ENCODE measurements around the gene NFYC. TPM values are rescaled to one million over a fixed set of nuclear protein-coding genes. Genes with fewer than 3 reads are reported as not detected.

NFYC gene
- total and polyA plus RNA-seq, 2 experiments from 2014 or later, result 23.7 to 28.3 TPM

- Histone ChIP-seq H3K36me3 (ENCODE audit: low read depth) (no peaks in the 10 kb centered on the region), H4K20me1 (ENCODE audit: insufficient read depth) (no peaks in the 10 kb centered on the region), H3K9ac (peak overlapping the region; percentile 38; the same call in 1 of the 2 replicates), H3K4me2 (ENCODE audit: unreplicated experiment) (peak overlapping the region; percentile 55), H3K79me2 (ENCODE audit: insufficient read depth) (no peaks in the 10 kb centered on the region), H2AFZ (peak overlapping the region; percentile 75), H3K4me1 (ENCODE audit: insufficient read depth) (no peaks in the 10 kb centered on the region), H3K4me3 (peak overlapping the region; percentile 63), H3K27me3 (replicated peaks; ENCODE audit: insufficient read depth) (peaks cover 16% of the 10 kb centered on the region), H3K27ac (no peak overlapping the region), H3K9me2 (ENCODE audit: insufficient read depth) (no peaks in the 10 kb centered on the region), H3K9me3 (ENCODE audit: low read depth) (no peaks in the 10 kb centered on the region), H3F3A (ENCODE audit: insufficient read depth) (no peaks in the 10 kb centered on the region)
- 3% methylated on average over 28 to 58 of the region's 59 CpGs for WGBS, 2 experiments (ENCODE audit: low coverage in 1 of 2, low lambda C conversion rate in 2 of 2, missing lambda C conversion rate in 2 of 2)
- DNase-seq, result peak; percentile 59
- in situ Hi-C loops (cut with MboI), result no loop called here
- TF ChIP-seq EZH2 (IDR thresholded peaks at IDR 0.05; ENCODE audit: insufficient read depth, poor library complexity, severe bottlenecking), result no peak
Observed at GRCh38 chr1:40818264-40818961, 126.9 kb downstream of the NFYC start.

GRCh38 chr1:40819101-40819500 is 127.6 kb downstream of the NFYC start:
- Histone ChIP-seq H3K9ac (no peak overlapping the region), H3K4me1 (ENCODE audit: insufficient read depth) (no peaks in the 10 kb centered on the region), H3K9me2 (ENCODE audit: insufficient read depth) (no peaks in the 10 kb centered on the region), H3K9me3 (ENCODE audit: low read depth) (no peaks in the 10 kb centered on the region), H3F3A (ENCODE audit: insufficient read depth) (no peaks in the 10 kb centered on the region), H3K27me3 (replicated peaks; ENCODE audit: insufficient read depth) (peaks cover 16% of the 10 kb centered on the region), H3K36me3 (ENCODE audit: low read depth) (no peaks in the 10 kb centered on the region), H3K4me2 (ENCODE audit: unreplicated experiment) (no peak overlapping the region), H2AFZ (no peak overlapping the region), H3K79me2 (ENCODE audit: insufficient read depth) (no peaks in the 10 kb centered on the region), H3K27ac (no peak overlapping the region), H3K4me3 (no peak overlapping the region), H4K20me1 (ENCODE audit: insufficient read depth) (no peaks in the 10 kb centered on the region)
- DNase-seq, result no peak
- WGBS, 2 experiments (ENCODE audit: low coverage in 1 of 2, low lambda C conversion rate in 2 of 2, missing lambda C conversion rate in 2 of 2), result 41 to 64% methylated on average over 14 to 26 of the region's 26 CpGs
- in situ Hi-C loops (cut with MboI), result no loop called here
- TF ChIP-seq EZH2 (IDR thresholded peaks at IDR 0.05; ENCODE audit: insufficient read depth, poor library complexity, severe bottlenecking), result no peak
- no peak for TF ChIP-seq EZH2phosphoT487 (IDR thresholded peaks at IDR 0.05; ENCODE audit: insufficient read depth, low read depth)

- Histone ChIP-seq H3K4me3 (no peak overlapping the region), H3K27me3 (replicated peaks; ENCODE audit: insufficient read depth) (peaks cover 15% of the 10 kb centered on the region), H2AFZ (no peak overlapping the region), H3K9ac (no peak overlapping the region), H3F3A (ENCODE audit: insufficient read depth) (no peaks in the 10 kb centered on the region), H3K27ac (no peak overlapping the region), H3K4me2 (ENCODE audit: unreplicated experiment) (no peak overlapping the region), H3K79me2 (ENCODE audit: insufficient read depth) (no peaks in the 10 kb centered on the region), H3K9me3 (ENCODE audit: low read depth) (no peaks in the 10 kb centered on the region), H3K9me2 (ENCODE audit: insufficient read depth) (no peaks in the 10 kb centered on the region), H3K4me1 (ENCODE audit: insufficient read depth) (no peaks in the 10 kb centered on the region), H3K36me3 (ENCODE audit: low read depth) (no peaks in the 10 kb centered on the region), H4K20me1 (ENCODE audit: insufficient read depth) (no peaks in the 10 kb centered on the region)
- 60 to 69% methylated on average over 3 of the region's 3 CpGs for WGBS, 2 experiments (ENCODE audit: low coverage in 1 of 2, low lambda C conversion rate in 2 of 2, missing lambda C conversion rate in 2 of 2)
- in situ Hi-C loops (cut with MboI), result no loop called here
- TF ChIP-seq EZH2phosphoT487 (IDR thresholded peaks at IDR 0.05; ENCODE audit: insufficient read depth, low read depth) (no peak), EZH2 (IDR thresholded peaks at IDR 0.05; ENCODE audit: insufficient read depth, poor library complexity, severe bottlenecking) (no peak)
- no peak for DNase-seq
Observed at GRCh38 chr1:40820251-40820797, 128.8 kb downstream of the NFYC start.

MicroRNAs within 50 kb of the gene (microRNA counts, 767-probe panel; counts per million panel counts)
- 447 counts per million, percentile 86 among the panel's probes with 10 or more counts for microRNA hsa-miR-30c-5p
- 447 counts per million, percentile 86 among the panel's probes with 10 or more counts for microRNA hsa-miR-30e-5p

Small RNAs within 50 kb of the gene (microRNA-seq; reads per million reads assigned to microRNA genes)
- gene MIR30C1 (ENCODE audit: borderline number of aligned reads), result 72.6 reads per million, percentile 45 among the genes with 10 or more reads in this experiment
- 2,231 reads per million, percentile 83 among the genes with 10 or more reads in this experiment for gene MIR30E (ENCODE audit: borderline number of aligned reads)

Small RNAs within 50 kb of the gene (small RNA-seq; reads per million reads assigned to genes)
- gene MIR30C1 (ENCODE audit: low read depth, low replicate concordance), result 0.37 reads per million
- 30.5 reads per million, percentile 91 among the genes with 10 or more reads in this experiment for gene MIR30E (ENCODE audit: low read depth, low replicate concordance)
- not detected for gene RN7SL326P (ENCODE audit: low read depth, low replicate concordance)

Other genes starting within 250 kb of the NFYC start
- 3.0 and 4.2 TPM in 2 replicates for gene ZFP69B, start 241.2 kb upstream of the NFYC start, total RNA-seq (2014; rRNA removed; shearing (Covaris generic))
- gene ZFP69B, start 241.2 kb upstream of the NFYC start, polyA plus RNA-seq (2016; fragmentation: Nextera tagmentation; extraction: Ambion mirVana), result 3.7 and 3.9 TPM in 2 replicates
- gene ZFP69, start 214.4 kb upstream of the NFYC start, total RNA-seq (2014; rRNA removed; shearing (Covaris generic)), result 1.9 and 2.9 TPM in 2 replicates
- gene ZFP69, start 214.4 kb upstream of the NFYC start, polyA plus RNA-seq (2016; fragmentation: Nextera tagmentation; extraction: Ambion mirVana), result 2.5 and 3.8 TPM in 2 replicates
- 6.6 and 23.8 TPM in 2 replicates for gene EXO5, start 182.9 kb upstream of the NFYC start, total RNA-seq (2014; rRNA removed; shearing (Covaris generic))
- gene EXO5, start 182.9 kb upstream of the NFYC start, polyA plus RNA-seq (2016; fragmentation: Nextera tagmentation; extraction: Ambion mirVana), result 8.6 and 11.2 TPM in 2 replicates
- 6.2 and 9.1 TPM in 2 replicates for gene ZNF684, start 160.1 kb upstream of the NFYC start, total RNA-seq (2014; rRNA removed; shearing (Covaris generic))
- gene ZNF684, start 160.1 kb upstream of the NFYC start, polyA plus RNA-seq (2016; fragmentation: Nextera tagmentation; extraction: Ambion mirVana), result 2.8 and 3.3 TPM in 2 replicates
- 0.25 TPM in 1 of 2 replicates, not detected in the other for gene RIMS3, start 26.0 kb upstream of the NFYC start, total RNA-seq (2014; rRNA removed; shearing (Covaris generic))
- 0.08 and 0.18 TPM in 2 replicates for gene RIMS3, start 26.0 kb upstream of the NFYC start, polyA plus RNA-seq (2016; fragmentation: Nextera tagmentation; extraction: Ambion mirVana)
- not detected in 2 replicates for gene KCNQ4, start 92.1 kb downstream of the NFYC start, total RNA-seq (2014; rRNA removed; shearing (Covaris generic))
- not detected in 2 replicates for gene KCNQ4, start 92.1 kb downstream of the NFYC start, polyA plus RNA-seq (2016; fragmentation: Nextera tagmentation; extraction: Ambion mirVana)
- not detected in 2 replicates for gene CITED4, start 170.7 kb downstream of the NFYC start, total RNA-seq (2014; rRNA removed; shearing (Covaris generic))
- 0.19 TPM in 1 of 2 replicates, not detected in the other for gene CITED4, start 170.7 kb downstream of the NFYC start, polyA plus RNA-seq (2016; fragmentation: Nextera tagmentation; extraction: Ambion mirVana)